H1 (cell line): ENCODE results near the gene PKD1L1. TPM values are rescaled to one million over a fixed set of nuclear protein-coding genes. Genes with fewer than 3 reads are reported as not detected.

Experiments
- CHD7 ChIP-seq: fragments of 300-600 bp; sonication (generic); IDR thresholded peaks from 2 replicates; pipeline ENCODE4 v1.7.1; 2012; ENCODE audit warnings: low read length, moderate library complexity, mild to moderate bottlenecking, inconsistent platforms; ENCODE audit not compliant: insufficient replicate concordance
- CREB1 ChIP-seq: IDR thresholded peaks from 2 replicates; pipeline ENCODE4 v1.6.1; 2012; ENCODE audit warnings: inconsistent platforms
- EGR1 ChIP-seq: IDR thresholded peaks from 2 replicates; pipeline ENCODE4 v1.6.1; 2011; ENCODE audit warnings: low read depth, low read length, borderline replicate concordance
- MAFK ChIP-seq: IDR thresholded peaks from 2 replicates; pipeline ENCODE4 v1.6.1; 2012; ENCODE audit warnings: low read depth, mild to moderate bottlenecking, improper control_type of control experiment, low read length
- RNF2 ChIP-seq: fragments of 200-900, 300-1000 bp; sonication (generic); IDR thresholded peaks from 2 replicates; pipeline ENCODE4 v1.7.1; 2016; ENCODE audit warnings: borderline replicate concordance, low read depth, mild to moderate bottlenecking, antibody characterized with exemption, low read length; ENCODE audit not compliant: poor library complexity, severe bottlenecking; ENCODE audit errors: missing control alignments
- SIX5 ChIP-seq: IDR thresholded peaks from 2 replicates; pipeline ENCODE4 v1.6.1; 2011; ENCODE audit warnings: mild to moderate bottlenecking, low read depth, low read length
- SRF ChIP-seq: IDR thresholded peaks from 2 replicates; pipeline ENCODE4 v1.6.1; 2011; ENCODE audit warnings: mild to moderate bottlenecking, low read depth, low read length, moderate library complexity
- SUZ12 ChIP-seq: fragments of 200-600 bp; sonication (generic); IDR thresholded peaks from 2 replicates; pipeline ENCODE4 v1.6.1; 2012; ENCODE audit warnings: mild to moderate bottlenecking, inconsistent platforms, low read length, moderate library complexity, mixed read lengths
- USF2 ChIP-seq: IDR thresholded peaks from 2 replicates; pipeline ENCODE4 v1.6.1; 2011; ENCODE audit warnings: low read length, improper control_type of control experiment
- polyA plus RNA-seq, 7 experiments: library from polyadenylated mRNA; depleted of rRNA in 3 of 7; stranded (reverse) in 5 of 7; unstranded in 2 of 7; fragments of >200 nt in 5 of 7; fragments of 200-250 nt in 2 of 7; gene quantifications; 1 replicate in 5 of 7; 2 replicates in 1 of 7; 4 replicates in 1 of 7; pipeline versions ENCODE4 v1.2.1 to v1.2.3, GENCODE V29; 2011 to 2013; ENCODE audit warnings: missing spikeins in 2 of 7, mixed read lengths in 2 of 7
- total RNA-seq: library from RNA; stranded (reverse); fragmentation: NEBNext Ultra II Directional; extraction: Animal tissue kit (Norgen Biotek cat#: 25700); gene quantifications from 2 replicates; pipeline ENCODE4 v1.2.1, GENCODE V29; 2021

The PKD1L1 gene
- total and polyA plus RNA-seq, 2 of the 8 experiments (the other 6 are each of a cell fraction or from before 2014, with no cell fraction given): 0.22 to 0.35 TPM

- TF ChIP-seq SRF (no peak), EGR1 (no peak), CHD7 (no peak), SUZ12 (no peak), MAFK (no peak), RNF2 (no peak), SIX5 (no peak), USF2 (no peak), CREB1 (no peak)
Measured at GRCh38 chr7:47949703-47950102, 1.4 kb upstream of the PKD1L1 start (continued).
